ENCODE data around the gene SORBS2. TPM values are rescaled to one million over a fixed set of nuclear protein-coding genes. Genes with fewer than 3 reads are reported as not detected.

The SORBS2 gene
- total RNA-seq, 3 donors from 2014 or later, result 44.9 to 416 (median 53.7) TPM

- peaks cover 9% of the 10 kb centered on the region for H3K4me1 ChIP-seq (ENCODE audit: low read depth)
- H3K36me3 ChIP-seq (ENCODE audit: low read depth), result no peaks in the 10 kb centered on the region
- DNase-seq (no peak), ATAC-seq (peak; percentile 51)
- peaks cover 2% of the 10 kb centered on the region for H3K9me3 ChIP-seq
- intact Hi-C loops (cut with DNase I, micrococcal nuclease), result no loop called here
- no peak for TF ChIP-seq CTCF (IDR thresholded peaks at IDR 0.05)
- no peak overlapping the region for H3K4me3 ChIP-seq
Measured at GRCh38 chr4:185773419-185773818, 38.6 kb downstream of the SORBS2 start.

- no peak overlapping the region for H3K4me3 ChIP-seq
Measured at GRCh38 chr4:185772391-185773093, 39.5 kb downstream of the SORBS2 start.

GRCh38 chr4:185771711-185772390 lies 40.1 kb downstream of the SORBS2 start:
- H3K4me1 ChIP-seq (ENCODE audit: low read depth), result peaks cover 9% of the 10 kb centered on the region
- intact Hi-C loops (cut with DNase I, micrococcal nuclease), result no loop called here
- peaks cover 2% of the 10 kb centered on the region for H3K9me3 ChIP-seq
- no peak overlapping the region for H3K4me3 ChIP-seq
- ATAC-seq (no peak), DNase-seq (no peak)
- TF ChIP-seq CTCF (IDR thresholded peaks at IDR 0.05), result no peak
- no peaks in the 10 kb centered on the region for H3K36me3 ChIP-seq (ENCODE audit: low read depth)

More at GRCh38 chr4:185772391-185773093, 39.5 kb downstream of the SORBS2 start:
- no peak for DNase-seq
- Histone ChIP-seq H3K36me3 (ENCODE audit: low read depth) (no peaks in the 10 kb centered on the region), H3K9me3 (peaks cover 2% of the 10 kb centered on the region), H3K4me1 (ENCODE audit: low read depth) (peaks cover 9% of the 10 kb centered on the region)
- no peak for ATAC-seq
- intact Hi-C loops (cut with DNase I, micrococcal nuclease), result no loop called here
- no peak for TF ChIP-seq CTCF (IDR thresholded peaks at IDR 0.05)

- Histone ChIP-seq H3K4me1 (ENCODE audit: low read depth) (no peaks in the 10 kb centered on the region), H3K4me3 (no peak overlapping the region), H3K9me3 (peaks cover 2% of the 10 kb centered on the region), H3K36me3 (ENCODE audit: low read depth) (no peaks in the 10 kb centered on the region)
- ATAC-seq (no peak), DNase-seq (no peak)
- intact Hi-C loops (cut with DNase I, micrococcal nuclease), result no loop called here
- no peak for TF ChIP-seq CTCF (IDR thresholded peaks at IDR 0.05)
Measured at GRCh38 chr4:185767528-185767927, 44.5 kb downstream of the SORBS2 start.

GRCh38 chr4:185764876-185765275 lies 47.1 kb downstream of the SORBS2 start:
- Histone ChIP-seq H3K4me1 (ENCODE audit: low read depth) (no peaks in the 10 kb centered on the region), H3K4me3 (no peak overlapping the region), H3K36me3 (ENCODE audit: low read depth) (no peaks in the 10 kb centered on the region), H3K9me3 (no peaks in the 10 kb centered on the region)
- TF ChIP-seq CTCF (IDR thresholded peaks at IDR 0.05), result no peak
- ATAC-seq (no peak), DNase-seq (no peak)
- intact Hi-C loops (cut with DNase I, micrococcal nuclease), result no loop called here

Data from mucosa of descending colon (tissue), 3 donors.